Measurements from ENCODE around the gene OTUD7B. TPM values are rescaled to one million over a fixed set of nuclear protein-coding genes. Genes with fewer than 3 reads are reported as not detected.
"Not testable (repeated sequence)": the region's sequence is repeated elsewhere in the genome, so short reads cannot be mapped to it uniquely, and the experiment has no call there.

The OTUD7B gene
- total RNA-seq: 26.1 and 28.2 TPM in 2 replicates

DNA sequence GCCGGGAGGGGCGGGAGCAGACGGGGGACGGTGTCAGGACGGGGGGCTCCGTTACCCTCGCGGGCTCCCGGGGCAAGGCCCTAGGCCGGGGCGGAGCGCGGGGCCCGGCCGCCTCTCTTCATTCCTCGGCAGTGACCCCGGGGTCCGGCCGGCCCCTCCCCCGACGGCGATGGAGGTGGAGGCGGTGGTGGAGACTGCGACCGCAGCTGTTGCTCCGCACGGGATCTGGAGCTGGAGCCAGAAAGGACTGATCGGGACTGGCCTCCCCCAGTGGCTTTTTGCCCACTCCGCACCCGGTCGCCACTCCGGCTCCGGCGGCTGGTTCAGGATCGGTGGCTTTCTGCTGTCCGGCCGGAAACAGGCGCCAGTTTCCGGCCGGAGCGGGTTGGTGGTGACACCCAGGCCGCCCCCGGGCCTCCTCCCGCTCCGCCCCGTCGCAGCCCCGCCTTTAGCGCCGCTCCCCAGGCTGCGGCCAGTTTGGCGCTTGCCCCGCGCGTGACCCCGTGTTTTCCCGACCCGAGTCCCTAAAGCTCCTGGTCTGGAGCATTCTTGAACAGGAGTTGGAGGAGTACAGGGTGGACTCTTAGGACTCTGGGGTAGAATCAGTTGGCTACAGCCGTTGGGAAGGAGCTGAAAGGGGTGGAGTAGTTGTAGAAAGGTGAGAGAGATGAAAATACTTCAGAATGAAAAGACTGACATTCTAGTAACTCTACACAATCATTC lies at the start of gene OTUD7B:
TSS of gene OTUD7B (minus strand) at position 334 of the 723 bp plus-strand sequence. CDS start 33,216 bp downstream, outside the sequence.
- no peaks in the 10 kb centered on the region for H3K27me3 Mint-ChIP-seq (ENCODE audit: low read depth)
- peaks cover 26% of the 10 kb centered on the region for H3K36me3 Mint-ChIP-seq (ENCODE audit: low read depth)
- H3K27ac Mint-ChIP-seq: peak within 1 kb of the TSS; percentile 97
- H3K9me3 Mint-ChIP-seq: no peaks in the 10 kb centered on the region
- peaks cover 38% of the 10 kb centered on the region for H3K4me1 Mint-ChIP-seq (ENCODE audit: low read depth)
- peak within 1 kb of the TSS; percentile 97 for H3K4me3 Mint-ChIP-seq (ENCODE audit: low read depth)
- peak; percentile 69 for DNase-seq (ENCODE audit: low spot score)
- intact Hi-C loops (cut with micrococcal nuclease): loop anchor here (5.0 kb wide), 2 partner anchors 83 to 227 kb away; partner anchors contain the start of genes ANP32E and SF3B4

DNA sequence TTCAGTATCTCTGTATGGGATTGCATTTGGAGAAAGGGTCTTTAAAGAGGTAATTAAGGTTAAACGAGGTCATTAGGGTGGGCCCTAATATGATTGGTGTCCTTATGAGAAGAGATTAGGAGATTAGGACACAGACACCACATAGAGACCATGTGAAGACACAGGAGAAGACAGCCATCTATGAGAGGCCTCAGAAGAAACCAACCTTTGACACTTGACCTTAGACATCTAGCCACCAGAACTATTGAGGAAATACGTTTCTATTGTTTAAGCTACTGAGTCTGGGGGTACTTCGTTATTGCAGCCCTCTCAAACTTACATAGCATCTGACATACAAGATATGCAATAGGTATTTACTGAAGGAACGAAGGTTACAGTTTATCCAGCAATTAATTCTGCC lies 49.7 kb upstream of the OTUD7B start:
- peaks cover 10% of the 10 kb centered on the region for H3K27me3 Mint-ChIP-seq (ENCODE audit: low read depth)
- peaks cover 8% of the 10 kb centered on the region for H3K4me1 Mint-ChIP-seq (ENCODE audit: low read depth)
- DNase-seq (ENCODE audit: low spot score): no peak
- intact Hi-C loops (cut with micrococcal nuclease): no loop called here
- H3K36me3 Mint-ChIP-seq (ENCODE audit: low read depth): no peaks in the 10 kb centered on the region
- H3K9me3 Mint-ChIP-seq: no peaks in the 10 kb centered on the region
- H3K4me3 Mint-ChIP-seq (ENCODE audit: low read depth): no peak overlapping the region
- H3K27ac Mint-ChIP-seq: no peak overlapping the region

DNA sequence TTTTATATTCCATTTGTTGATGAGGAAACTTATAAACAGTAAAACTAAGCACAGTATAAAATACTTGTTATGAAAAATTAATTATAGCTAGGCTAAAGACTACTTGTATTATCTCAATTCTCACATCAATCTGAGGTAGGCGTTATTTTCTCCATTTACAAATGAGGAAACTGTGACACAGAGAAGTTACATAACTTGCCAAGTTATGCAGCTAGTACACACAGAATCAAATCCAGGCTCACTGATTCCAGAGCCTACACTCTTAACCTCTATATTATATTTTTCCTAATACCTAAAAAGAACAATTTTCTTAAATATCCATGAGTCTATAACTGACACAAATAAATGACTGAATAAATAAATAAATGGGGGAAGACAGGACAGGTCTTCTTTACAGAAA lies 45.9 kb upstream of the OTUD7B start:
- DNase-seq (ENCODE audit: low spot score): no peak
- intact Hi-C loops (cut with micrococcal nuclease): no loop called here
- no peak overlapping the region for H3K4me3 Mint-ChIP-seq (ENCODE audit: low read depth)
- no peaks in the 10 kb centered on the region for H3K4me1 Mint-ChIP-seq (ENCODE audit: low read depth)
- H3K27me3 Mint-ChIP-seq (ENCODE audit: low read depth): peaks cover 23% of the 10 kb centered on the region
- H3K9me3 Mint-ChIP-seq: no peaks in the 10 kb centered on the region
- H3K36me3 Mint-ChIP-seq (ENCODE audit: low read depth): no peaks in the 10 kb centered on the region
- H3K27ac Mint-ChIP-seq: no peak overlapping the region

DNA sequence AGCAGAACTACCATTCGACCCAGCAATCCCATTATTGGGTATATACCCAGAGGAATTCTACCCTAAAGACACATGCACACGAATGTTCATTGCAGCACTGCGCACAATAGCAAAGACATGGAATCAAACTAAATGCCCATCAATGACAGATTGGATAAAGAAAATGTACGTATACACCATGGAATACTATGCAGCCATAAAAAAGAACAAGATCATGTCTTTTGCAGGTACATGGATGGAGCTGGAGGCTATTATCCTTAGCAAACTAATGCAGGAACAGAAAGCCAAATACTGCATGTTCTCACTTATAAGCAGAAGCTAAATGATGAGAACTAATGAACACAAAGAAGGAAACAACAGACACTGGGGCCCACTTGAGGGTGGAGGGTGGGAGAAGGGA lies 45.0 kb upstream of the OTUD7B start:
- H3K4me1 Mint-ChIP-seq (ENCODE audit: low read depth); H3K27ac Mint-ChIP-seq; H3K4me3 Mint-ChIP-seq (ENCODE audit: low read depth); intact Hi-C loops (cut with micrococcal nuclease); H3K36me3 Mint-ChIP-seq (ENCODE audit: low read depth); DNase-seq (ENCODE audit: low spot score); H3K9me3 Mint-ChIP-seq: not testable (repeated sequence)
- peaks cover 25% of the 10 kb centered on the region for H3K27me3 Mint-ChIP-seq (ENCODE audit: low read depth)

DNA sequence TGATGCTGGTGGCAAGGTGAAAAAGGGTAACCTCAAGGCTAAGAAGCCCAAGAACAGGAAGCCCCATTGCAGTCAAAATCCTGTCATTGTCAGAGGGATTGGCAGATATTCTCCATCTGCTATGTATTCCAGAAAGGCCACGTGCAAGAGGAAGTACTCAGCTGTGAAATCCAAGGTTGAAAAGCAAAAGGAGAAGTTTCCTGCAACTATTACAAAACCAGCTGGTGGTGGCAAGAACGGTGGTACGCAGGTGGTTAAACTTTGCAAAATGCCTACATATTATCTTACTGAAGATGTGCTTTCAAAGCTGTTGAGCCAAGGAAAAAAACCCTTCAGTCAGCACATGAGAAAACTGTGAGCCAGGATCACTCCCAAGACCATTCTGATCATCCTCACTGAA lies 43.4 kb upstream of the OTUD7B start:
- no peak for DNase-seq (ENCODE audit: low spot score)
- H3K27me3 Mint-ChIP-seq (ENCODE audit: low read depth): peaks cover 25% of the 10 kb centered on the region
- intact Hi-C loops (cut with micrococcal nuclease): no loop called here
- peaks cover 3% of the 10 kb centered on the region for H3K4me1 Mint-ChIP-seq (ENCODE audit: low read depth)
- no peaks in the 10 kb centered on the region for H3K9me3 Mint-ChIP-seq
- H3K27ac Mint-ChIP-seq: no peak overlapping the region
- no peak overlapping the region for H3K4me3 Mint-ChIP-seq (ENCODE audit: low read depth)
- H3K36me3 Mint-ChIP-seq (ENCODE audit: low read depth): no peaks in the 10 kb centered on the region

DNA sequence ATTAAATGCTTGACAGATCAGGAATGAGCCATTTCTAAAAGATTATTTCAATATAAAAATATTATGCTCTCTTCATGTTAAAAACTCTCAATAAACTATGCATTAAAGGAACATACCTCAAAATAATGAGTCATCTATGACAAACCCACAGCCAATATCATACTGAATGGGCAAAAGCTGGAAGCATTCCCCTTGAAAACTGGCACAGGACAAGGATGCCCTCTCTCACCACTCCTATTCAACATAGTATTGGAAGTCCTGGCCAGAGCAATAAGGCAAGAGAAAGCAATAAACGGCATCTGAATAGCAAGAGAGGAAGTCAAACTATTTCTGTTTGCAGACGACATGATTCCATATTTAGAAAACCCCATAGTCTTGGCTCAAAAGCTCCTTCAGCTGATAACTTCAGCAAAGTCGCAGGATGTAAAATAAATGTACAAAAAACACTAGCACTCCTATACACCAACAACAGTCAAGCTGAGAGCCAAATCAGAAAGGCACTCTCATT lies 41.4 kb upstream of the OTUD7B start:
- H3K4me1 Mint-ChIP-seq (ENCODE audit: low read depth); intact Hi-C loops (cut with micrococcal nuclease); H3K27ac Mint-ChIP-seq; H3K36me3 Mint-ChIP-seq (ENCODE audit: low read depth); DNase-seq (ENCODE audit: low spot score); H3K9me3 Mint-ChIP-seq; H3K4me3 Mint-ChIP-seq (ENCODE audit: low read depth): not testable (repeated sequence)
- H3K27me3 Mint-ChIP-seq (ENCODE audit: low read depth): peaks cover 22% of the 10 kb centered on the region

DNA sequence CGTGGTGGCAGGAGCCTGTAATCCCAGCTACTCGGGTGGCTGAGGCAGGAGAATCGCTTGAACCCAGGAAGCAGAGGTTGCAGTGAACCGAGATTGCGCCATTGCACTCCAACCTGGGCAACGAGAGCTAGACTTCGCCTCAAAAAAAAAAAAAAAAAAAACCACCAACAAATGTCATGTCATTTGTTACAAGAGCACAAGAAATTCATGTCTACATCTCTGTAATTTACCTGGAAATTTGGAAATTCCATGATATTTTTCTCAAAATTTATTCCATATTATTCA lies 40.5 kb upstream of the OTUD7B start:
- H3K9me3 Mint-ChIP-seq: no peaks in the 10 kb centered on the region
- no peak overlapping the region for H3K4me3 Mint-ChIP-seq (ENCODE audit: low read depth)
- H3K27ac Mint-ChIP-seq: no peak overlapping the region
- peaks cover 3% of the 10 kb centered on the region for H3K4me1 Mint-ChIP-seq (ENCODE audit: low read depth)
- H3K27me3 Mint-ChIP-seq (ENCODE audit: low read depth): peaks cover 20% of the 10 kb centered on the region
- intact Hi-C loops (cut with micrococcal nuclease): no loop called here
- no peaks in the 10 kb centered on the region for H3K36me3 Mint-ChIP-seq (ENCODE audit: low read depth)
- DNase-seq (ENCODE audit: low spot score): no peak

DNA sequence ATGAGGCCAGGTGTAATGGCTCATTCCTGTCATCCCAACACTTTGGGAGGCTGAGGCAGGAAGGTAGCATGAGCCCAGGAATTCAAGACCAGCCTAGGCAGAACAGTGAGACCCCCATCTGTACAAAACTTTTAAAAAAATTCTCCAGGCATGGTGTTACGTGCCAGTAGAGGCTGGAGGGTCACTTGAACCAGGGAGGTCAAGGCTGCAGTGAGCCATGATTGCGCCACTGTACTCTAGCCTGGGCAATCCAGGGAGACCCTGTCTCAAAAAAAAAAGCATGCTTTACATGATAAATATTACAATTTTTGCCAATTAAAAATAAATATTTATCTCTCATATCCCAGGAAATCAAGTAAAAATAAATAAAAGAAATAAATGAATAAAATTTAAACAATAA lies 39.4 kb upstream of the OTUD7B start:
- H3K4me3 Mint-ChIP-seq (ENCODE audit: low read depth): no peak overlapping the region
- intact Hi-C loops (cut with micrococcal nuclease): loop anchor here (1.0 kb wide), 1 partner anchor 88 kb away; no protein-coding TSS in a partner anchor
- H3K9me3 Mint-ChIP-seq: no peaks in the 10 kb centered on the region
- H3K36me3 Mint-ChIP-seq (ENCODE audit: low read depth): no peaks in the 10 kb centered on the region
- peaks cover 16% of the 10 kb centered on the region for H3K27me3 Mint-ChIP-seq (ENCODE audit: low read depth)
- no peak for DNase-seq (ENCODE audit: low spot score)
- H3K4me1 Mint-ChIP-seq (ENCODE audit: low read depth): peaks cover 3% of the 10 kb centered on the region
- H3K27ac Mint-ChIP-seq: no peak overlapping the region

DNA sequence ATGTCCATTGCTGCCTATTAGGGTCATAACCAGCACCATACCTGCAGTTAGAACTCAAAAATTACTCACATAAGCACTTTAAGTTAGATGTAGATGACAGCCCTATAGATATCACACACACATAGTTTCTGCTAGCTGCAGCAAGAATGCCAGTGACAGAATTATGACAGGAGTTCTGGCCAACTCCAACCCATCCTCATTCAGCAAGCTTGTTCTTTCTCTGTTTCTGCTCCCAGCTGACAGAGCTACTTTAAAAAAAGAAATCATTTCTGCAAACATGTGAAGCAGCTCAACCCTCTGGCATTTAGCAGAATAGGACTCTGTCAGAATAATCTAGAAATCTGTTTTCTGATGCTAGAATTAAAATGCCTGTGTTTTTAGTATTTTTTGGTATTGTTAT lies 23.8 kb upstream of the OTUD7B start:
- Mint-ChIP-seq H3K27ac (no peak overlapping the region), H3K36me3 (ENCODE audit: low read depth) (no peaks in the 10 kb centered on the region), H3K9me3 (no peaks in the 10 kb centered on the region), H3K27me3 (ENCODE audit: low read depth) (peaks cover 22% of the 10 kb centered on the region), H3K4me1 (ENCODE audit: low read depth) (no peaks in the 10 kb centered on the region), H3K4me3 (ENCODE audit: low read depth) (no peak overlapping the region)
- intact Hi-C loops (cut with micrococcal nuclease): no loop called here
- DNase-seq (ENCODE audit: low spot score): no peak

DNA sequence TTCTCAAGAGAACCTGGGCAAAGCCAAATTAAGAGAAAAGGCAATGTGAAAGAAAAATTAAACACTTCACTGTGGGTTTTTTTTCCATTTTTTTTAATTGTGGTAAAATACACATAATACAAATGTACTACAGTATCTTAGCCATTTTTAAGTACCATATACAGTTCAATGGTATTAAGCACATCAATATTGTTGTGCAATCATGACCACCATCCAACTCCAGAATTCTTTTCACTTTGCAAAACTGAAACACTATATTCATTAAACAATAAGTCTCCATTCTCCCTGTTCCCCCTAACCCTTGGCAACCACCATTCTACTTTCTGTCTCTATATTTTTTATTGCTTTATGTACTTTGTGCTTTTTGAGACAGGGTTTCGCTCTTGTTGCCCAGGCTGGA lies 17.8 kb upstream of the OTUD7B start:
- no peak overlapping the region for H3K27ac Mint-ChIP-seq
- DNase-seq (ENCODE audit: low spot score): no peak
- no peaks in the 10 kb centered on the region for H3K36me3 Mint-ChIP-seq (ENCODE audit: low read depth)
- no peak overlapping the region for H3K4me3 Mint-ChIP-seq (ENCODE audit: low read depth)
- H3K4me1 Mint-ChIP-seq (ENCODE audit: low read depth): no peaks in the 10 kb centered on the region
- intact Hi-C loops (cut with micrococcal nuclease): no loop called here
- H3K27me3 Mint-ChIP-seq (ENCODE audit: low read depth): peaks cover 30% of the 10 kb centered on the region
- H3K9me3 Mint-ChIP-seq: no peaks in the 10 kb centered on the region

DNA sequence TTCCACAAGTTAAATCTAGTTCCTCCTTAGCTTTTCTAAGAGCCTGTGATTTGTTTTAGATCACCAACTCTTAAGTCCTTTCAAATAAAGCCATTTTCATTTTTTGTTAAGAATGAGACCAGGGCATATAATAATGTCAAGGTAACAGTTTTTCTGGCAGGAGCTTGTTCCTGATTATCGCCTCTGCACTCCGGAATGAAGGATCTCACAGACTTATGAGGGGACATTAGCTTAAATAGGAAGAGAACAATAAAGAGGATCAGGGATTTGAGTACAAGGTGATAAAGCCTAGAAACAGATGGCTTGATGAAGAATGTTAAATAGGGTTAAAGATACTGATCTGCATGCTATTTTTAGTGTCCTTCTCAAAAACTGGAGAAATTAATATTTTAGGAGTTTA lies 13.6 kb upstream of the OTUD7B start:
- no peaks in the 10 kb centered on the region for H3K9me3 Mint-ChIP-seq
- peaks cover 27% of the 10 kb centered on the region for H3K27me3 Mint-ChIP-seq (ENCODE audit: low read depth)
- H3K4me1 Mint-ChIP-seq (ENCODE audit: low read depth): no peaks in the 10 kb centered on the region
- no peak overlapping the region for H3K27ac Mint-ChIP-seq
- no peak overlapping the region for H3K4me3 Mint-ChIP-seq (ENCODE audit: low read depth)
- no peak for DNase-seq (ENCODE audit: low spot score)
- H3K36me3 Mint-ChIP-seq (ENCODE audit: low read depth): no peaks in the 10 kb centered on the region
- intact Hi-C loops (cut with micrococcal nuclease): no loop called here

DNA sequence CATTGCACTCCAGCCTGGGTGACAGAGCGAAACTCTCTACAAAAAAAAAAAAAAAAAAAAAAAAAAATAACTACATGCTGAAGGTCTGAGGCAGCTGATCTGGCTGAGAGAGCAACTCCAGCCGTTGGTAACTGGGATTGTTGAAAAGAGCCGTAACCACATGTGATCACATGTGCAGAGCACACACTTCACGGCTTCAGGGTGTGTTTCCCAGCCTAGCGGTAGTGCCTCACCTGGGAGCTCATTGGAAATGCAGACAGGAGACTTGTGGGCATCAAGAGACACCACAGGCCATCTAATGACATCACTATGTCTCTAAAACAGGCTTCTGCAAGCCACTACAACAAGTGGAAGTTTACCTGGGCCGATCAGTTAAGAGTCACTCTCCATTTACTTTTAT lies 11.8 kb upstream of the OTUD7B start:
- H3K36me3 Mint-ChIP-seq (ENCODE audit: low read depth): no peaks in the 10 kb centered on the region
- no peak overlapping the region for H3K4me3 Mint-ChIP-seq (ENCODE audit: low read depth)
- peaks cover 2% of the 10 kb centered on the region for H3K4me1 Mint-ChIP-seq (ENCODE audit: low read depth)
- intact Hi-C loops (cut with micrococcal nuclease): no loop called here
- H3K27ac Mint-ChIP-seq: no peak overlapping the region
- DNase-seq (ENCODE audit: low spot score): no peak
- H3K27me3 Mint-ChIP-seq (ENCODE audit: low read depth): peaks cover 24% of the 10 kb centered on the region
- H3K9me3 Mint-ChIP-seq: no peaks in the 10 kb centered on the region

DNA sequence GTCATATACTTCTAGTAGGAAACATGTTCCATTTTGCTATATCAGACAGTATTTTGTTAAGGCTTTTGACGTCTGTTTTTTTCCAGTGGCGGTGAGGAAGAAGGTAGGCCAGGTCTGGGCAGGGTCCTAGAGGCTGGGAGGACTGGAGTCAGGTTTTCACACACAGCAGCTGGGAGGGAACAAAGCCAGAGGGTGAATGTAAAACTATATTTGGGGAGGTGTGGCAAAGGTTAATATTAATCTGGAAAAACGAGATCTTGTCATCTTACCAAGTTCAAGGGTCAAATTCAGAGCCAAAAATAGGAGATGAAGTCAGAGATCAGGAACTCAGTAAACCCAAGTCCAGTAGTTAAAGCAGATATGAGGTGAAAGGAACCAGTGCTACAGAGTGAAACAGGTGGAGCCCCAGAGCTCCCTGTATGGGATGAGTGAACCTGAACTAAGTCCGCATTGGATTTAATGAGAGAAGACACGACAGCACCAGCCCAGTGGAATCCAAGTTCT lies 10.7 kb upstream of the OTUD7B start:
- Mint-ChIP-seq H3K36me3 (ENCODE audit: low read depth) (no peaks in the 10 kb centered on the region), H3K4me3 (ENCODE audit: low read depth) (no peak overlapping the region), H3K9me3 (no peaks in the 10 kb centered on the region), H3K27ac (no peak overlapping the region), H3K27me3 (ENCODE audit: low read depth) (peaks cover 24% of the 10 kb centered on the region), H3K4me1 (ENCODE audit: low read depth) (peaks cover 2% of the 10 kb centered on the region)
- intact Hi-C loops (cut with micrococcal nuclease): no loop called here
- no peak for DNase-seq (ENCODE audit: low spot score)

Measured in activated T-helper 2 cell treated with anti-CD3 and anti-CD28 coated beads, Interferon-gamma antibody, Interleukin-2, Interleukin-4, amounts not matched to agents 10 μg/mL and 5 μg/mL and 100 μg/mL, durations not matched to agents 14 hours and 24 hours and 36 hours (primary cell).